H1 (cell line): Measurements from ENCODE around the gene BCAR1.

Source experiments
- EGR1 ChIP-seq: IDR thresholded peaks from 2 replicates; pipeline ENCODE4 v1.6.1; 2011; ENCODE audit warnings: low read depth, low read length, borderline replicate concordance
- EP300 ChIP-seq, 2 experiments: IDR thresholded peaks; 1 replicate in 1 of 2; 2 replicates in 1 of 2; pipeline ENCODE4 v1.6.1; 2011 to 2012; ENCODE audit warnings: low read depth in 2 of 2, low read length in 2 of 2, mild to moderate bottlenecking in 2 of 2, borderline replicate concordance in 1 of 2, inconsistent platforms in 1 of 2, moderate library complexity in 1 of 2
- EZH2 ChIP-seq: fragments of 200-600 bp; sonication (generic); IDR thresholded peaks from 2 replicates; pipeline ENCODE4 v1.7.1; 2012; ENCODE audit warnings: low read depth, mild to moderate bottlenecking, moderate library complexity, low read length, inconsistent platforms; ENCODE audit not compliant: severe bottlenecking
- GABPA ChIP-seq: IDR thresholded peaks from 2 replicates; pipeline ENCODE4 v1.6.1; 2011; ENCODE audit warnings: mild to moderate bottlenecking, low read length, moderate library complexity, borderline replicate concordance; ENCODE audit not compliant: insufficient read depth
- KDM4A ChIP-seq: IDR thresholded peaks from one replicate; pipeline ENCODE4 v1.7.1; 2012; ENCODE audit warnings: low read depth, mild to moderate bottlenecking, moderate library complexity, low read length, inconsistent platforms; ENCODE audit not compliant: severe bottlenecking
- POLR2AphosphoS5 ChIP-seq: IDR thresholded peaks from 2 replicates; pipeline ENCODE4 v1.6.1; 2011; ENCODE audit warnings: low read depth, low read length
- TF ChIP-seq, protein P1 (sequence below): IDR thresholded peaks from 2 replicates; pipeline ENCODE4 v1.6.1; 2011; ENCODE audit warnings: low read length, improper control_type of control experiment
- TF ChIP-seq, protein P2 (sequence below), 3 experiments: IDR thresholded peaks; 1 replicate in 2 of 3; 2 replicates in 1 of 3; pipeline versions ENCODE4 v1.5.1 to v1.6.1; 2011; ENCODE audit warnings: low read length in 3 of 3, mild to moderate bottlenecking in 3 of 3, inconsistent platforms in 2 of 3, low read depth in 1 of 3, moderate library complexity in 1 of 3; ENCODE audit not compliant: insufficient read depth in 1 of 3; ENCODE audit errors: control extremely low read depth in 1 of 3

DNA sequence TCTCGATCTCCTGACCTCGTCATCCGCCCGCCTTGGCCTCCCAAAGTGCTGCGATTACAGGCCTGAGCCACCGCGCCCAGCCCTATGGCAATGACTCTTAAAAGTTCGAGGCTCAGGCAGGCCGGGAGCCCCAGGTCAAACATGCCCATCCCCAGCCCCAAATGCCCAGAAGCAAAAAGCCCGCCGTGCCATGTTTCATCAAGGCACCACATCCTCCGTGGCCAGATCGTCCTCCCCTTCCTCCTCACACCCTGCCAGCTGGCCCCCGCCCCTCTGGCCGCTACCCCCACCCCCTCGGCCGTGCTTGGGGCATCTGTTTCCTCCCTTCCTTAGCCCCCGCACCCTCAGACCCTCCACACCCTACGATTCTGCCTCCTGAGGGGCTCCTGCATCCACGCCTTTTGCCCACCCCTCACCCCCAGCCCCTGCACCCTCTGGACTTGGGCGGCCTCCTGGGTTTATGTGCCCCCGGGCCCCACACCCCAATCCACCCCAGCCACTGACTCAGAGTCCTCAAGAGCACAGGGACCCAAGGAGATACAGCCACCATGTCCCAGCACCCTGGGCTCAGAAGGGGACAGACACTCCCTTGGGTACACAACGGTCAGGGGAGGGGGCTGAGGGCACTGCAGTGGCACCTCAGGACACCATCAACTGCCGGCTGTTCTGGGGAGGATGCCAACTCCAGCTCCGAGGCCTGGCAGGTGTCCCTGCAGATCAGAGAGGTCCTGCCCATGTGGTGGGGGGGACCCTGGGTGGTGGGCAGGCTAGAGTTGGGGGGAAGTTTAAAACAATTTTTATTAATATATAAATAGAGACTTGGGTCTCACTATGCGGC lies 25.5 kb downstream of the BCAR1 start:
- TF ChIP-seq EZH2 (no peak), GABPA (no peak), POLR2AphosphoS5 (no peak), KDM4A (no peak), EGR1 (no peak), EP300 (IDR thresholded peaks at IDR 0.05; ENCODE audit: borderline replicate concordance in 1 of 2, low read depth in 2 of 2, low read length in 2 of 2) (no peak)
- TF ChIP-seq, protein P1, sequence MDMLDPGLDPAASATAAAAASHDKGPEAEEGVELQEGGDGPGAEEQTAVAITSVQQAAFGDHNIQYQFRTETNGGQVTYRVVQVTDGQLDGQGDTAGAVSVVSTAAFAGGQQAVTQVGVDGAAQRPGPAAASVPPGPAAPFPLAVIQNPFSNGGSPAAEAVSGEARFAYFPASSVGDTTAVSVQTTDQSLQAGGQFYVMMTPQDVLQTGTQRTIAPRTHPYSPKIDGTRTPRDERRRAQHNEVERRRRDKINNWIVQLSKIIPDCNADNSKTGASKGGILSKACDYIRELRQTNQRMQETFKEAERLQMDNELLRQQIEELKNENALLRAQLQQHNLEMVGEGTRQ: no peak
- TF ChIP-seq, protein P2, sequence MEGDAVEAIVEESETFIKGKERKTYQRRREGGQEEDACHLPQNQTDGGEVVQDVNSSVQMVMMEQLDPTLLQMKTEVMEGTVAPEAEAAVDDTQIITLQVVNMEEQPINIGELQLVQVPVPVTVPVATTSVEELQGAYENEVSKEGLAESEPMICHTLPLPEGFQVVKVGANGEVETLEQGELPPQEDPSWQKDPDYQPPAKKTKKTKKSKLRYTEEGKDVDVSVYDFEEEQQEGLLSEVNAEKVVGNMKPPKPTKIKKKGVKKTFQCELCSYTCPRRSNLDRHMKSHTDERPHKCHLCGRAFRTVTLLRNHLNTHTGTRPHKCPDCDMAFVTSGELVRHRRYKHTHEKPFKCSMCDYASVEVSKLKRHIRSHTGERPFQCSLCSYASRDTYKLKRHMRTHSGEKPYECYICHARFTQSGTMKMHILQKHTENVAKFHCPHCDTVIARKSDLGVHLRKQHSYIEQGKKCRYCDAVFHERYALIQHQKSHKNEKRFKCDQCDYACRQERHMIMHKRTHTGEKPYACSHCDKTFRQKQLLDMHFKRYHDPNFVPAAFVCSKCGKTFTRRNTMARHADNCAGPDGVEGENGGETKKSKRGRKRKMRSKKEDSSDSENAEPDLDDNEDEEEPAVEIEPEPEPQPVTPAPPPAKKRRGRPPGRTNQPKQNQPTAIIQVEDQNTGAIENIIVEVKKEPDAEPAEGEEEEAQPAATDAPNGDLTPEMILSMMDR (IDR thresholded peaks at IDR 0.05; ENCODE audit: control extremely low read depth in 1 of 3, insufficient read depth in 1 of 3, low read depth in 1 of 3, low read length in 3 of 3): no peak
